K562 (cell line): Measurements from ENCODE around the gene OR10W1. TPM values are rescaled to one million over a fixed set of nuclear protein-coding genes. Genes with fewer than 3 reads are reported as not detected.

Experiments
- ATAC-seq: fragments of 200-7000 bp; cut with Tn5 transposase; 3 replicates; pipeline ENCODE4 v1.9.1; 2020; ENCODE audit warnings: moderate library complexity
- BruUV-seq: library from RNA; stranded (reverse); fragments of 400-500 nt; replicated peaks from 2 replicates; lab custom pipeline; 2021; lab: Mats Ljungman, UMichigan
- CTCF ChIA-PET: fragments of 300-600 bp; formaldehyde crosslinking; extraction: SDS; loops from one replicate; lab custom pipeline; 2021; ENCODE audit warnings: low intra/inter-chr PET ratio; lab: Yijun Ruan, JAX
- POLR2A ChIA-PET: fragments of 300-600, 350-650 bp; sonication (Branson Sonifier 250); formaldehyde crosslinking; extraction: SDS; loops from one replicate; lab custom pipeline; 2021; ENCODE audit warnings: antibody characterized with exemption, inconsistent platforms; lab: Yijun Ruan, JAX
- DNase-seq, 4 experiments: peaks; one replicate each; pipeline versions ENCODE4 v3.0.0 to v3.0.0-alpha.2; 2011 to 2018; ENCODE audit warnings: low spot score in 3 of 4, mixed read lengths in 3 of 4; ENCODE audit errors: extremely low read depth in 1 of 4
- FAIRE-seq: peaks from 2 replicates; lab custom pipeline; 2011; peaks lifted over from hg19 to GRCh38; lab: Jason Lieb, UNC
- H2AFZ ChIP-seq: 2 replicates; pipeline ENCODE4 v1.6.0; 2011; ENCODE audit warnings: low read depth, low read length, control low read depth, inconsistent platforms
- H3K27ac ChIP-seq: fragments of 200-600 bp; 3 replicates; pipeline ENCODE4 v1.8.0; 2011; ENCODE audit warnings: low read depth, mild to moderate bottlenecking, control low read depth, inconsistent platforms, low read length, moderate library complexity, mixed read lengths; ENCODE audit errors: extremely low read depth
- H3K27me3 ChIP-seq, 2 experiments: fragments of 300-600 bp in 1 of 2; 2 replicates in 1 of 2; 3 replicates in 1 of 2; pipeline versions ENCODE4 v1.6.0 to v1.8.0; 2011; ENCODE audit warnings: inconsistent platforms in 2 of 2, low read length in 2 of 2, mild to moderate bottlenecking in 1 of 2, mixed read lengths in 1 of 2, moderate library complexity in 1 of 2; ENCODE audit not compliant: control insufficient read depth in 2 of 2, insufficient read depth in 2 of 2
- H3K36me3 ChIP-seq: fragments of 300-600 bp; 3 replicates; pipeline ENCODE4 v1.8.0; 2011; ENCODE audit warnings: mild to moderate bottlenecking, low read length, inconsistent platforms; ENCODE audit not compliant: control insufficient read depth, insufficient read depth
- H3K4me1 ChIP-seq, 2 experiments: fragments of 200-600 bp in 1 of 2; replicated peaks in 1 of 2; 2 replicates in 1 of 2; 3 replicates in 1 of 2; pipeline versions ENCODE4 v1.5.1 to v1.8.0; 2011; ENCODE audit warnings: inconsistent platforms in 2 of 2, low read length in 2 of 2, mild to moderate bottlenecking in 1 of 2, mixed read lengths in 1 of 2, moderate library complexity in 1 of 2; ENCODE audit not compliant: control insufficient read depth in 2 of 2, insufficient read depth in 2 of 2
- H3K4me2 ChIP-seq: 2 replicates; pipeline ENCODE4 v1.6.1; 2011; ENCODE audit warnings: low read length, control low read depth, inconsistent platforms, mixed read lengths; ENCODE audit not compliant: insufficient read depth
- H3K4me3 ChIP-seq: fragments of 200-600 bp; sonication (generic), shearing (Covaris generic); 2 replicates; pipeline ENCODE4 v1.5.1; 2016; ENCODE audit warnings: control low read depth, inconsistent platforms
- H3K79me2 ChIP-seq: fragments of 200-600 bp; 3 replicates; pipeline ENCODE4 v1.8.0; 2011; ENCODE audit warnings: low read length, inconsistent platforms; ENCODE audit not compliant: control insufficient read depth, insufficient read depth
- H3K9ac ChIP-seq, 2 experiments: 2 replicates each; pipeline versions ENCODE4 v1.6.0 to v1.6.1; 2011; ENCODE audit warnings: low read depth in 2 of 2, low read length in 2 of 2, control low read depth in 1 of 2, inconsistent platforms in 1 of 2, mild to moderate bottlenecking in 1 of 2, mixed read lengths in 1 of 2; ENCODE audit not compliant: insufficient read depth in 1 of 2
- H3K9me1 ChIP-seq: one replicate; pipeline ENCODE4 v1.6.0; 2011; ENCODE audit warnings: inconsistent platforms, mild to moderate bottlenecking, low read length, moderate library complexity; ENCODE audit not compliant: control insufficient read depth, insufficient read depth
- H3K9me3 ChIP-seq: replicated peaks from 2 replicates; pipeline ENCODE4 v1.5.1; 2011; ENCODE audit warnings: low read depth, low read length, inconsistent platforms; ENCODE audit not compliant: control insufficient read depth, insufficient read depth
- H4K20me1 ChIP-seq: replicated peaks from 2 replicates; pipeline ENCODE4 v1.6.1; 2011; ENCODE audit warnings: low read length, inconsistent platforms, mixed read lengths; ENCODE audit not compliant: control insufficient read depth, insufficient read depth
- GABPB2 ChIP-seq: fragments of 250-450 bp; sonication (Bioruptor Pico); conservative IDR thresholded peaks from 2 replicates; pipeline ENCODE4 v1.5.1; 2021; ENCODE audit warnings: mild to moderate bottlenecking
- IRF1 ChIP-seq: sonication (generic); formaldehyde crosslinking; IDR thresholded peaks from 2 replicates; pipeline ENCODE4 v1.8.0; 2022; ENCODE audit warnings: missing genetic modification reagents, mild to moderate bottlenecking, borderline replicate concordance
- MAX ChIP-seq: sonication (generic); formaldehyde crosslinking; IDR thresholded peaks from 2 replicates; pipeline ENCODE4 v1.9.0; 2022; ENCODE audit warnings: mild to moderate bottlenecking, missing genetic modification reagents
- NFIC ChIP-seq: fragments of 450-650 bp; IDR thresholded peaks from 2 replicates; pipeline ENCODE4 v1.6.1; 2017; ENCODE audit warnings: mild to moderate bottlenecking, inconsistent platforms
- RFX1 ChIP-seq: fragments of 450-650 bp; IDR thresholded peaks from 2 replicates; pipeline ENCODE4 v1.6.1; 2016; ENCODE audit warnings: mild to moderate bottlenecking, moderate library complexity
- TRIM24 ChIP-seq, 2 experiments: fragments of 450-650 bp; IDR thresholded peaks; 2 replicates each; pipeline ENCODE4 v1.6.1; 2016
- ZBTB2 ChIP-seq: fragments of 450-650 bp; IDR thresholded peaks from 2 replicates; pipeline ENCODE4 v1.6.1; 2016; ENCODE audit warnings: antibody characterized with exemption
- ZC3H11A ChIP-seq: IDR thresholded peaks from 2 replicates; pipeline ENCODE4 v1.6.1; 2012; ENCODE audit warnings: low read depth, low read length, improper control_type of control experiment
- ZNF121 ChIP-seq: sonication (generic); formaldehyde crosslinking; conservative IDR thresholded peaks from 2 replicates; pipeline ENCODE4 v1.8.0; 2022; ENCODE audit warnings: missing genetic modification reagents
- ZNF41 ChIP-seq: fragments of 250-450 bp; sonication (Bioruptor Pico); conservative IDR thresholded peaks from 2 replicates; pipeline ENCODE4 v1.4.0; 2020; ENCODE audit warnings: mild to moderate bottlenecking
- ZNF586 ChIP-seq: fragments of 450-650 bp; formaldehyde crosslinking; conservative IDR thresholded peaks from 2 replicates; pipeline ENCODE4 v1.4.0; 2020; ENCODE audit warnings: mild to moderate bottlenecking, moderate library complexity
- ZNF695 ChIP-seq: fragments of 450-650 bp; formaldehyde crosslinking; IDR thresholded peaks from 2 replicates; pipeline ENCODE4 v1.4.0; 2020; ENCODE audit warnings: mild to moderate bottlenecking, moderate library complexity
- WGBS: fragments of 100-300 bp; shearing (Covaris generic); methylation state at CpG from one replicate; pipeline ENCODE4 v1.1.6; 2016; ENCODE audit warnings: low coverage, mixed read lengths; ENCODE audit not compliant: insufficient coverage; ENCODE audit errors: missing lambda C conversion rate; 5-methylcytosine and 5-hydroxymethylcytosine counted together
- in situ Hi-C: fragments of 300-500 bp; cut with MboI; formaldehyde crosslinking; loops from 4 replicates; pipeline ENCODE4 v1.15.0; 2018; ENCODE audit warnings: inconsistent platforms, mixed read lengths
- intact Hi-C: fragments of 100-400 bp; cut with micrococcal nuclease; formaldehyde crosslinking; loops from 2 replicates; pipeline ENCODE4 v1.14.2; 2022
- polyA plus RNA-seq, 8 experiments: library from polyadenylated mRNA; depleted of rRNA in 4 of 8; stranded (reverse) in 5 of 8; unstranded in 3 of 8; fragments of >200 nt; fragmentation: Nextera tagmentation in 2 of 8; fragmentation: Illumina TruSeq in 1 of 8; extraction: Ambion mirVana in 2 of 8; extraction: Trizol in 1 of 8; gene quantifications; 2 replicates each; pipeline versions ENCODE4 v1.2.1 to v1.2.3, GENCODE V29; 2011 to 2014; ENCODE audit warnings: inconsistent platforms in 1 of 8, missing spikeins in 1 of 8
- total RNA-seq, 7 experiments: library from RNA; depleted of rRNA in 6 of 7; stranded (reverse); fragments of >200 nt in 6 of 7; fragmentation: Illumina TruSeq in 2 of 7; extraction: Trizol in 2 of 7; gene quantifications; 2 replicates each; pipeline versions ENCODE4 v1.2.1 to v1.2.3, GENCODE V29; 2011 to 2021; ENCODE audit warnings: low replicate concordance in 1 of 7

OR10W1 gene
- total and polyA plus RNA-seq, 9 of the 15 experiments (the other 6 are each of a cell fraction or from before 2014, with no cell fraction given), result not detected

- Histone ChIP-seq H3K27me3 (no peaks in the 10 kb centered on the region), H4K20me1 (no peaks in the 10 kb centered on the region), H3K9me3 (no peaks in the 10 kb centered on the region), H3K79me2 (no peaks in the 10 kb centered on the region), H3K4me1 (no peaks in the 10 kb centered on the region), H3K4me2 (no peak overlapping the region), H3K36me3 (no peaks in the 10 kb centered on the region), H3K27ac (no peak overlapping the region), H3K9me1 (no peaks in the 10 kb centered on the region), H2AFZ (no peak overlapping the region), H3K4me3 (no peak overlapping the region), H3K9ac (no peak overlapping the region)
- WGBS, result 0% methylated on average over 5 of the region's 5 CpGs
- TF ChIP-seq GABPB2 (no peak), ZC3H11A (no peak), ZNF586 (CRISPR knock-in tag) (no peak), RFX1 (no peak), NFIC (peak; percentile 58), ZNF695 (no peak), ZNF121 (no peak)
- ChIA-PET POLR2A (no interaction called here), CTCF (no interaction called here)
- FAIRE-seq, result no peak
- intact Hi-C loops, result no loop called here
- in situ Hi-C loops, result no loop called here
- ATAC-seq, result no peak
- BruUV-seq, result no TSS peak
- no peak for DNase-seq
These were observed 17.5 kb upstream of the OR10W1 start for GRCh38 chr11:58285483-58286040.

GRCh38 chr11:58276151-58276550 is 8.1 kb upstream of the OR10W1 start:
- H3K9me1 ChIP-seq, result no peaks in the 10 kb centered on the region
- H3K27ac ChIP-seq, result no peak overlapping the region
- 0% methylated on average over 1 of the region's 1 CpG for WGBS
- POLR2A ChIA-PET, result no interaction called here
- no peak overlapping the region for H3K4me3 ChIP-seq
- H2AFZ ChIP-seq, result no peak overlapping the region
- BruUV-seq, result no TSS peak
- H3K9ac ChIP-seq, result no peak overlapping the region
- H3K36me3 ChIP-seq, result no peaks in the 10 kb centered on the region
- in situ Hi-C loops, result no loop called here
- no peaks in the 10 kb centered on the region for H3K9me3 ChIP-seq
- no peaks in the 10 kb centered on the region for H4K20me1 ChIP-seq
- H3K27me3 ChIP-seq, result no peaks in the 10 kb centered on the region
- no peak overlapping the region for H3K4me2 ChIP-seq
- no peak for ATAC-seq
- FAIRE-seq, result no peak
- CTCF ChIA-PET, result no interaction called here
- intact Hi-C loops, result no loop called here
- H3K79me2 ChIP-seq, result no peaks in the 10 kb centered on the region
- DNase-seq, result no peak
- no peaks in the 10 kb centered on the region for H3K4me1 ChIP-seq
- TF ChIP-seq ZNF41 (CRISPR knock-in tag), result no peak
- TF ChIP-seq IRF1 (CRISPR knock-in tag), result no peak
- TF ChIP-seq MAX (CRISPR knock-in tag), result no peak
- no peak for TF ChIP-seq TRIM24 (IDR thresholded peaks at IDR 0.05)
- no peak for TF ChIP-seq ZBTB2
